Stimulated activated CD4-positive, alpha-beta T cell treated with anti-CD3 and anti-CD28 coated beads, TNF-alpha, amount 100 ng/mL, for 24 hours (primary cell): Measurements from ENCODE around the gene TCF12.

ENCODE experiments used
- DNase-seq, 3 experiments: peaks; one replicate each; pipeline ENCODE4 v3.0.0-alpha.2; 2020; ENCODE audit warnings: low read depth in 3 of 3

TCF12 gene

GRCh38 chr15:57297163-57297593, 378.7 kb downstream of the TCF12 start:
- DNase-seq: no peak

GRCh38 chr15:57297630-57298029, 379.2 kb downstream of the TCF12 start:
- DNase-seq: no peak

GRCh38 chr15:57298204-57298603, 379.8 kb downstream of the TCF12 start:
- no peak for DNase-seq

- no peak for DNase-seq
Observed at GRCh38 chr15:57298843-57299550, 380.6 kb downstream of the TCF12 start.

- DNase-seq: no peak
Observed at GRCh38 chr15:57301307-57301706, 382.9 kb downstream of the TCF12 start.

GRCh38 chr15:57302640-57303257, 384.3 kb downstream of the TCF12 start:
- no peak for DNase-seq

GRCh38 chr15:57305009-57305408, 386.6 kb downstream of the TCF12 start:
- no peak for DNase-seq

GRCh38 chr15:57306161-57306943, 387.9 kb downstream of the TCF12 start:
- DNase-seq: peak; percentile 71 to 81 (median 72)

- DNase-seq: no peak
Observed at GRCh38 chr15:57306944-57307411, 388.5 kb downstream of the TCF12 start.

GRCh38 chr15:57307527-57308169, 389.2 kb downstream of the TCF12 start:
- DNase-seq: no peak

GRCh38 chr15:57308170-57308545, 389.7 kb downstream of the TCF12 start:
- no peak for DNase-seq

- DNase-seq: no peak
Observed at GRCh38 chr15:57309856-57310760, 391.7 kb downstream of the TCF12 start.

- DNase-seq: no peak
Observed at GRCh38 chr15:57310876-57311275, 392.4 kb downstream of the TCF12 start.

GRCh38 chr15:57312006-57312317, 393.5 kb downstream of the TCF12 start:
- no peak for DNase-seq

GRCh38 chr15:57312318-57313133, 394.1 kb downstream of the TCF12 start:
- no peak for DNase-seq

- DNase-seq: no peak
Observed at GRCh38 chr15:57313134-57313483, 394.7 kb downstream of the TCF12 start.

- no peak for DNase-seq
Observed at GRCh38 chr15:57314221-57314620, 395.8 kb downstream of the TCF12 start.

- no peak for DNase-seq
Observed at GRCh38 chr15:57316451-57316850, 398.0 kb downstream of the TCF12 start.

GRCh38 chr15:57319226-57319918, 400.9 kb downstream of the TCF12 start:
- no peak for DNase-seq
